ENCODE data around the gene CAMK1D. TPM values are rescaled to one million over a fixed set of nuclear protein-coding genes. Genes with fewer than 3 reads are reported as not detected.

Gene CAMK1D
- total and polyA plus RNA-seq, 10 of the 15 experiments (the other 5 are each of a cell fraction or from before 2014, with no cell fraction given), result 2.1 to 35.5 (median 14.7) TPM

GRCh38 chr10:12387561-12388210, 38.3 kb downstream of the CAMK1D start:
- H3K4me1 ChIP-seq (ENCODE audit: control insufficient read depth, insufficient read depth, low read length), result peaks cover 5% of the 10 kb centered on the region
- no TSS peak for BruUV-seq (replicated peaks)
- H3K79me2 ChIP-seq (ENCODE audit: control insufficient read depth, insufficient read depth, low read length), result peaks cover 5% of the 10 kb centered on the region
- in situ Hi-C loops (cut with MboI) (no loop called here), intact Hi-C loops (cut with micrococcal nuclease; ENCODE audit: unreplicated experiment) (no loop called here)
- H2AFZ ChIP-seq (ENCODE audit: control insufficient read depth, low read depth, low read length), result no peak overlapping the region
- ChIA-PET CTCF (interaction anchor here (1.2 to 1.5 kb wide), 2 partner anchors 16 to 22 kb away, joined by 3 read pairs; no protein-coding TSS in a partner anchor), RAD21 (ENCODE audit: unreplicated experiment) (no interaction called here), SMC1A (ENCODE audit: uncharacterized antibody, unreplicated experiment) (interaction anchor here (1.1 to 1.4 kb wide), 2 partner anchors 13 to 51 kb away, joined by 3 read pairs; no protein-coding TSS in a partner anchor), POLR2A (no interaction called here)
- FAIRE-seq, result no peak
- no peaks in the 10 kb centered on the region for H3K36me3 ChIP-seq (ENCODE audit: control insufficient read depth in 2 of 2, insufficient read depth in 2 of 2, low read length in 1 of 2)
- H3K27me3 ChIP-seq (replicated peaks in 1 of 2; ENCODE audit: control insufficient read depth in 2 of 2, insufficient read depth in 2 of 2, low read length in 1 of 2), result no peaks in the 10 kb centered on the region
- H3K4me3 ChIP-seq, result no peak overlapping the region
- 75% methylated on average over 15 of the region's 15 CpGs for WGBS (ENCODE audit: insufficient coverage, insufficient replicate concordance, low lambda C conversion rate, missing lambda C conversion rate)
- no peak for ATAC-seq
- H3K9me3 ChIP-seq (replicated peaks; ENCODE audit: control insufficient read depth, insufficient read depth, low read length), result peaks cover 3% of the 10 kb centered on the region; the same call in 2 of the 3 replicates
- no peak overlapping the region for H3K4me2 ChIP-seq (ENCODE audit: control insufficient read depth, insufficient read depth)
- H3K9ac ChIP-seq (ENCODE audit: control insufficient read depth, insufficient read depth, low read length), result no peak overlapping the region
- H3K27ac ChIP-seq (ENCODE audit: control insufficient read depth, insufficient read depth), result no peak overlapping the region
- DNase-seq (ENCODE audit: low read depth, low spot score), result no peak
- no peaks in the 10 kb centered on the region for H4K20me1 ChIP-seq (ENCODE audit: control insufficient read depth, insufficient read depth)
- TF ChIP-seq E4F1 (IDR thresholded peaks at IDR 0.05; ENCODE audit: borderline replicate concordance, partially characterized antibody) (no peak), TBL1XR1 (IDR thresholded peaks at IDR 0.05; ENCODE audit: low read depth, low read length) (no peak), NBN (IDR thresholded peaks at IDR 0.05) (no peak), NFXL1 (IDR thresholded peaks at IDR 0.05; ENCODE audit: borderline replicate concordance) (no peak), RELA (IDR thresholded peaks at IDR 0.05; ENCODE audit: borderline replicate concordance, partially characterized antibody) (no peak)
- TF ChIP-seq, protein P1, sequence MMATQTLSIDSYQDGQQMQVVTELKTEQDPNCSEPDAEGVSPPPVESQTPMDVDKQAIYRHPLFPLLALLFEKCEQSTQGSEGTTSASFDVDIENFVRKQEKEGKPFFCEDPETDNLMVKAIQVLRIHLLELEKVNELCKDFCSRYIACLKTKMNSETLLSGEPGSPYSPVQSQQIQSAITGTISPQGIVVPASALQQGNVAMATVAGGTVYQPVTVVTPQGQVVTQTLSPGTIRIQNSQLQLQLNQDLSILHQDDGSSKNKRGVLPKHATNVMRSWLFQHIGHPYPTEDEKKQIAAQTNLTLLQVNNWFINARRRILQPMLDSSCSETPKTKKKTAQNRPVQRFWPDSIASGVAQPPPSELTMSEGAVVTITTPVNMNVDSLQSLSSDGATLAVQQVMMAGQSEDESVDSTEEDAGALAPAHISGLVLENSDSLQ (IDR thresholded peaks at IDR 0.05), result no peak

Measured in GM12878 (cell line).